K562 (cell line): ENCODE results near the gene CDCP1. TPM values are rescaled to one million over a fixed set of nuclear protein-coding genes. Genes with fewer than 3 reads are reported as not detected.
A peak's percentile ranks its signal among the peaks of the same experiment; 100 is the strongest.

Experiments
- ATF1 ChIP-seq, 2 experiments: fragments of 450-650 bp in 1 of 2; IDR thresholded peaks; 2 replicates each; pipeline ENCODE4 v1.6.1; 2016; ENCODE audit warnings: missing compliant biosample characterization in 1 of 2, missing genetic modification characterization in 1 of 2
- ATF7 ChIP-seq: fragments of 450-650 bp; IDR thresholded peaks from 2 replicates; pipeline ENCODE4 v1.7.1; 2014; ENCODE audit warnings: mild to moderate bottlenecking, moderate library complexity
- BHLHE40 ChIP-seq: IDR thresholded peaks from 2 replicates; pipeline ENCODE4 v1.6.1; 2011; ENCODE audit warnings: low read length, improper control_type of control experiment
- CCAR2 ChIP-seq: fragments of 200-400 bp; formaldehyde crosslinking; IDR thresholded peaks from 2 replicates; pipeline ENCODE4 v1.6.1; 2017; ENCODE audit warnings: mild to moderate bottlenecking, low read depth, low read length
- GATAD2A ChIP-seq: fragments of 450-650 bp; IDR thresholded peaks from 2 replicates; pipeline ENCODE4 v1.6.1; 2017
- GTF2E2 ChIP-seq: fragments of 200-800 bp; sonication (Bioruptor generic); IDR thresholded peaks from 2 replicates; pipeline ENCODE4 v1.6.1; 2016; ENCODE audit warnings: missing genetic modification characterization, missing compliant biosample characterization
- KAT2B ChIP-seq: IDR thresholded peaks from one replicate; pipeline ENCODE4 v1.6.1; 2012; ENCODE audit warnings: low read depth, mild to moderate bottlenecking, control low read depth, inconsistent platforms, low read length, moderate library complexity
- MTA1 ChIP-seq: fragments of 450-650 bp; IDR thresholded peaks from 2 replicates; pipeline ENCODE4 v1.6.1; 2017; ENCODE audit warnings: borderline replicate concordance
- NKRF ChIP-seq: fragments of 450-650 bp; IDR thresholded peaks from 2 replicates; pipeline ENCODE4 v1.6.1; 2016; ENCODE audit warnings: borderline replicate concordance
- SMAD4 ChIP-seq: fragments of 250-450 bp; sonication (Bioruptor Pico); conservative IDR thresholded peaks from 2 replicates; pipeline ENCODE4 v1.8.0; 2021; ENCODE audit warnings: inconsistent platforms, mild to moderate bottlenecking, moderate library complexity
- TOE1 ChIP-seq, 2 experiments: fragments of 450-650 bp in 1 of 2; sonication (generic) in 1 of 2; formaldehyde crosslinking in 1 of 2; IDR thresholded peaks; 2 replicates each; pipeline versions ENCODE4 v1.7.1 to v1.8.0; 2016 to 2022; ENCODE audit warnings: borderline replicate concordance in 2 of 2, mild to moderate bottlenecking in 2 of 2, antibody characterized with exemption in 1 of 2, inconsistent platforms in 1 of 2, low read depth in 1 of 2, missing genetic modification reagents in 1 of 2, moderate library complexity in 1 of 2
- TRIM28 ChIP-seq: fragments of 450-650 bp; IDR thresholded peaks from 2 replicates; pipeline ENCODE4 v1.6.1; 2017
- ZNF239 ChIP-seq: fragments of 250-450 bp; sonication (Bioruptor Pico); IDR thresholded peaks from 2 replicates; pipeline ENCODE4 v1.4.0; 2020; ENCODE audit warnings: mild to moderate bottlenecking
- ZNF316 ChIP-seq: fragments of 450-650 bp; IDR thresholded peaks from 2 replicates; pipeline ENCODE4 v1.6.1; 2016
- ZNF592 ChIP-seq: fragments of 450-650 bp; IDR thresholded peaks from 2 replicates; pipeline ENCODE4 v1.6.1; 2017; ENCODE audit warnings: antibody characterized with exemption, mild to moderate bottlenecking
- ZNF79 ChIP-seq: fragments of 250-450 bp; sonication (Bioruptor Pico); IDR thresholded peaks from 2 replicates; pipeline ENCODE4 v1.4.0; 2020; ENCODE audit warnings: low read depth, mild to moderate bottlenecking, moderate library complexity
- polyA plus RNA-seq, 8 experiments: library from polyadenylated mRNA; depleted of rRNA in 4 of 8; stranded (reverse) in 5 of 8; unstranded in 3 of 8; fragments of >200 nt; fragmentation: Nextera tagmentation in 2 of 8; fragmentation: Illumina TruSeq in 1 of 8; extraction: Ambion mirVana in 2 of 8; extraction: Trizol in 1 of 8; gene quantifications; 2 replicates each; pipeline versions ENCODE4 v1.2.1 to v1.2.3, GENCODE V29; 2011 to 2014; ENCODE audit warnings: inconsistent platforms in 1 of 8, missing spikeins in 1 of 8
- total RNA-seq, 7 experiments: library from RNA; depleted of rRNA in 6 of 7; stranded (reverse); fragments of >200 nt in 6 of 7; fragmentation: Illumina TruSeq in 2 of 7; extraction: Trizol in 2 of 7; gene quantifications; 2 replicates each; pipeline versions ENCODE4 v1.2.1 to v1.2.3, GENCODE V29; 2011 to 2021; ENCODE audit warnings: low replicate concordance in 1 of 7
- TF ChIP-seq, protein P1 (sequence below), 2 experiments: fragments of 150-350 bp in 1 of 2; IDR thresholded peaks; 2 replicates each; pipeline ENCODE4 v1.6.1; 2012 to 2016; ENCODE audit warnings: low read depth in 2 of 2, low read length in 2 of 2, mild to moderate bottlenecking in 1 of 2, moderate library complexity in 1 of 2

CDCP1 gene
- total and polyA plus RNA-seq, 9 of the 15 experiments (the other 6 are each of a cell fraction or from before 2014, with no cell fraction given), result 3.9 to 16.4 (median 5.2) TPM

DNA sequence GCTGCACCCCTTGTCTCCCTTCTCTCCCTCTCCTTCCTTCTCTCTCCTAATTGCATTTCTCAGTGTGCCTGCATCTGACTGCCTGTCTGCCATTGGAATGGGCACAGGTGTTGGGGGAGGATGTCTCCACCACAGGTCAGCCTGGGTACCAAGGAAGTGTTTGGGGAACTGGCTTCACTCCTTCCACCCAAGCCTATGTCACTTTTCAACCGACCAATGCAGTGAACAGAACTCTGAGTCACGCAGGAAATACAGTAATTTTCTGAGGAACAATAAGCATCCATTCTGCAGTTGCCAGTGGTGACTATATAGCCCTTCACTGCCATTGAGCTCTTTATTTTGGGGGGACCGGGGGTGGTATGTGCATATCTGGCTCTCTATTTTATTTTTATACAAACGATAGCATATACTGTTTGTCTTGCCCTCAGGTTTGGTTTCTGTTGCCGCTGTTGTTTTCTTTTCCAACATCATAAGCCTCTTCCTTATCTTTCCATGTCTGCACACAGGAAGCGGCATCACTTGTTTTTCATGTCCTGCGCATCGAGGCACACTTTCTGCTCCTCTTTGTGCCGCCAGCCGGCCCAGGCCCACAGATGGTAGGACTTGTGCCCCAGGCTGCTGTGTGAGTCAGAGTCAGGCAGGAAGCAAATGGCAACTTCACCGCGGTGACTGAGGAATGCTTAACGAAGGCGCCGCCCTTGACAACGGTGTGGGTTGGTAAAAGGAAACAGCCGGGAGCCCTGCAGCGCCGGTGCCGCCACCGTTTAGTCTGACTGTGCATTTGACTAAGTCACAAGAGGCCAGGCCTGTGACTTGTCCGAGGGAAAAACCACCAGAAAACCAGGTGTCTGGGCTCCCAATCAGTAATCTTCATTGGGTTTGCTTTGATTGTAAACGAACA lies 21.1 kb upstream of the CDCP1 start (continued):
- TF ChIP-seq TRIM28 (peak; percentile 44; the same call in 1 of the 2 replicates), ZNF79 (CRISPR knock-in tag) (0 out of 2 replicates have a peak, but pooled peaks have one; percentile 41), GTF2E2 (tag) (no peak), ZNF592 (peak; percentile 99), SMAD4 (peak; percentile 86), BHLHE40 (peak; percentile 61), ZNF239 (CRISPR knock-in tag) (peak; percentile 53), ZNF316 (0 out of 2 replicates have a peak, but pooled peaks have one; percentile 9), ATF1 (CRISPR knock-in tag; IDR thresholded peaks at IDR 0.05) (no peak), ATF1 (tag; IDR thresholded peaks at IDR 0.05) (peak; percentile 52), CCAR2 (no peak), GATAD2A (peak; percentile 94), ATF7 (peak; percentile 64), KAT2B (no peak), NKRF (0 out of 2 replicates have a peak, but pooled peaks have one; percentile 32), TOE1 (IDR thresholded peaks at IDR 0.05; ENCODE audit: borderline replicate concordance) (0 out of 2 replicates have a peak, but pooled peaks have one; percentile 58), TOE1 (CRISPR knock-in tag; IDR thresholded peaks at IDR 0.05; ENCODE audit: borderline replicate concordance, low read depth) (no peak), MTA1 (no peak)
- TF ChIP-seq, protein P1, sequence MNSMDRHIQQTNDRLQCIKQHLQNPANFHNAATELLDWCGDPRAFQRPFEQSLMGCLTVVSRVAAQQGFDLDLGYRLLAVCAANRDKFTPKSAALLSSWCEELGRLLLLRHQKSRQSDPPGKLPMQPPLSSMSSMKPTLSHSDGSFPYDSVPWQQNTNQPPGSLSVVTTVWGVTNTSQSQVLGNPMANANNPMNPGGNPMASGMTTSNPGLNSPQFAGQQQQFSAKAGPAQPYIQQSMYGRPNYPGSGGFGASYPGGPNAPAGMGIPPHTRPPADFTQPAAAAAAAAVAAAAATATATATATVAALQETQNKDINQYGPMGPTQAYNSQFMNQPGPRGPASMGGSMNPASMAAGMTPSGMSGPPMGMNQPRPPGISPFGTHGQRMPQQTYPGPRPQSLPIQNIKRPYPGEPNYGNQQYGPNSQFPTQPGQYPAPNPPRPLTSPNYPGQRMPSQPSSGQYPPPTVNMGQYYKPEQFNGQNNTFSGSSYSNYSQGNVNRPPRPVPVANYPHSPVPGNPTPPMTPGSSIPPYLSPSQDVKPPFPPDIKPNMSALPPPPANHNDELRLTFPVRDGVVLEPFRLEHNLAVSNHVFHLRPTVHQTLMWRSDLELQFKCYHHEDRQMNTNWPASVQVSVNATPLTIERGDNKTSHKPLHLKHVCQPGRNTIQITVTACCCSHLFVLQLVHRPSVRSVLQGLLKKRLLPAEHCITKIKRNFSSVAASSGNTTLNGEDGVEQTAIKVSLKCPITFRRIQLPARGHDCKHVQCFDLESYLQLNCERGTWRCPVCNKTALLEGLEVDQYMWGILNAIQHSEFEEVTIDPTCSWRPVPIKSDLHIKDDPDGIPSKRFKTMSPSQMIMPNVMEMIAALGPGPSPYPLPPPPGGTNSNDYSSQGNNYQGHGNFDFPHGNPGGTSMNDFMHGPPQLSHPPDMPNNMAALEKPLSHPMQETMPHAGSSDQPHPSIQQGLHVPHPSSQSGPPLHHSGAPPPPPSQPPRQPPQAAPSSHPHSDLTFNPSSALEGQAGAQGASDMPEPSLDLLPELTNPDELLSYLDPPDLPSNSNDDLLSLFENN (IDR thresholded peaks at IDR 0.05; ENCODE audit: low read depth in 2 of 2, low read length in 2 of 2), result 0 out of 4 replicates have a peak, but pooled peaks of 1 of the 2 experiments have one; percentile 49
